ENCODE results near the gene OR10K1.
A peak's percentile ranks its signal among the peaks of the same experiment; 100 is the strongest.

Gene OR10K1

DNA sequence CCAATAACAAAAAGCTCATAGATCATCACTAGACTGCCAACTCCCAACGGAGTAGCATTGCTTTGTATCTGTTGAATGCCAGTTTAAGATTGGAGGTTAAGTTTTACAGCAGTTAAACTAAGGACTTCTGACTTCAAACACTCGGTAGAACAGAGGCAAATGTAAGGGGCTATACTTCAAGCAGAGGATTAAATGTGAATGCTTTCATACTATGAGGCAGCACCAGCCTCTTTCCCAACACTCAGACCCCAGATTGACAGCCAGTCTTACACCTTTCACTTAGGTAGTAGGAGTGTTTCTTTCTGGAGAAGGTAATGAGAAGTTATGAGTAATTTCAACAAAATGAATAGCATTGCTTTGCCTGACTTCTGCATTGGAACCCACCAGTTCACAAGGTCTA is 33.2 kb downstream of the OR10K1 start:
- no peak overlapping the region for H2AFZ ChIP-seq (ENCODE audit: low read depth, low read length, severe bottlenecking)
- H3K9ac ChIP-seq (ENCODE audit: low read length) = no peak overlapping the region
- H3K9me3 ChIP-seq (ENCODE audit: insufficient read depth, low read length) = no peaks in the 10 kb centered on the region
- no peak for TF ChIP-seq EZH2phosphoT487 (conservative IDR thresholded peaks at IDR 0.05; ENCODE audit: low read length)
- TF ChIP-seq CTCF (IDR thresholded peaks at IDR 0.05; ENCODE audit: insufficient read depth, low read length, poor library complexity, severe bottlenecking) = no peak
- H3K27ac ChIP-seq (ENCODE audit: low read depth, low read length) = no peak overlapping the region
- H3K4me3 ChIP-seq (ENCODE audit: insufficient read depth, low read length, poor library complexity, severe bottlenecking) = no peak overlapping the region
- no peaks in the 10 kb centered on the region; the same call in 1 of the 2 replicates for H3K27me3 ChIP-seq (ENCODE audit: low read length)
- no peaks in the 10 kb centered on the region for H3K9me2 ChIP-seq (replicated peaks; ENCODE audit: insufficient read depth, low read length)
- H4K20me1 ChIP-seq (ENCODE audit: low read depth, low read length) = no peaks in the 10 kb centered on the region
- no peak overlapping the region for H3K4me2 ChIP-seq (ENCODE audit: low read depth, low read length, poor library complexity, severe bottlenecking)
- H3K79me2 ChIP-seq (ENCODE audit: insufficient read depth, low read length) = no peaks in the 10 kb centered on the region
- no peaks in the 10 kb centered on the region for H3F3A ChIP-seq (ENCODE audit: insufficient read depth)
- H3K36me3 ChIP-seq (ENCODE audit: low read length) = no peaks in the 10 kb centered on the region

DNA sequence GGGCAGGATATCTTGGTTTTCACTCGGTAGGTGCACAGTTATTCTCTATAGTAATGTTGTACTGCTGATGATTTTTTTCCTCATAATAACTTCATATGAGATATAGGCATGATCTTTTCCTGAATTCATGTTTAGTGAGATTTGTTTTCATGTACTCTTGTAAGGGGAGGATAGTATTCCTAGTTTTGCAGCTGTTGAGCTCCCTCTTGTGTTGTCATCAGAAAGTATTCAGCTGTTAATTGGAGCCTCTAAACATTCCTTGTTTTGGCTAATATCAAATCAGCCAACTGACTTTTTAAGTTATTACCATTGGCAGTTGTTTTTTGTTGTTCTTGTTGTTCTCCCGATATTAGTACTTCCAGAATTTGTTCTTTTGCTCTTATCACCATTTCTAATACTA is 34.7 kb downstream of the OR10K1 start:
- TF ChIP-seq EZH2phosphoT487 (conservative IDR thresholded peaks at IDR 0.05; ENCODE audit: low read length) = no peak
- no peak for TF ChIP-seq CTCF (IDR thresholded peaks at IDR 0.05; ENCODE audit: insufficient read depth, low read length, poor library complexity, severe bottlenecking)
- H3K27me3 ChIP-seq (ENCODE audit: low read length) = no peaks in the 10 kb centered on the region; the same call in 1 of the 2 replicates
- no peak overlapping the region for H2AFZ ChIP-seq (ENCODE audit: low read depth, low read length, severe bottlenecking)
- H3K27ac ChIP-seq (ENCODE audit: low read depth, low read length) = no peak overlapping the region
- H3K9ac ChIP-seq (ENCODE audit: low read length) = no peak overlapping the region
- no peak overlapping the region for H3K4me3 ChIP-seq (ENCODE audit: insufficient read depth, low read length, poor library complexity, severe bottlenecking)
- H3K9me3 ChIP-seq (ENCODE audit: insufficient read depth, low read length) = no peaks in the 10 kb centered on the region
- H3K4me2 ChIP-seq (ENCODE audit: low read depth, low read length, poor library complexity, severe bottlenecking) = no peak overlapping the region
- no peaks in the 10 kb centered on the region for H3K79me2 ChIP-seq (ENCODE audit: insufficient read depth, low read length)
- H4K20me1 ChIP-seq (ENCODE audit: low read depth, low read length) = no peaks in the 10 kb centered on the region
- H3K36me3 ChIP-seq (ENCODE audit: low read length) = no peaks in the 10 kb centered on the region
- no peaks in the 10 kb centered on the region for H3F3A ChIP-seq (ENCODE audit: insufficient read depth)
- no peaks in the 10 kb centered on the region for H3K9me2 ChIP-seq (replicated peaks; ENCODE audit: insufficient read depth, low read length)

DNA sequence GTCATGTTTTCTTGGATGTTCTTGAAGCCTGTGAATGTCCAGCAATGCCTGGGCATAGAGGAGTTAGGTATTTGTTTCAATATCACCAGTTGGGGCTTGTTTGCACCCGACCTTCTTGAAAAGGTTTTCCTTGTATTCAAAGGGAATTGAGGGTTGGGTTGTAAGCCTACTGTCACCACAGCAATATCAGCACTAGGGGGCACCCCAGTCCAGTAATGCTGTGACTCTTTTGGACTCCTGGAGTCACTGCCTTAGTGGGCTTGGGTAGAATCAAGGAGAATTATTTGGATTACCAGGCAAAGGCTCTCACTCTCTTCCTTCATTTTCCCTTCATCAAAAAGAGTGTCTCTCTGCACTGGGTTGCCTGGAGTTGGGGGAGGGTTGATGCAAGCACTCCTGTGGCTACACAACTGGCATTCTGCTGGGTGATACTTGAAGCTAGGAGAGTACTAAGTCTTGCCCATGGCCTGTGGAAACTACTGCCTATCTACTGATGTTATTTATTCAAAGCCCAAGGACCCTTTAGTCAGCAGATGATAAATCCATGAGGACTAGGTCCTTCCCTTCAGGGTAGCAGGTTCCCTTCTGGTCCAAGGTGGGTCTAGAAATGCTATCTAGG is 44.8 kb downstream of the OR10K1 start:
- Histone ChIP-seq H3K79me2 (ENCODE audit: insufficient read depth, low read length) (no peaks in the 10 kb centered on the region), H3K9me3 (ENCODE audit: insufficient read depth, low read length) (no peaks in the 10 kb centered on the region), H3K9me2 (replicated peaks; ENCODE audit: insufficient read depth, low read length) (no peaks in the 10 kb centered on the region), H3K4me2 (ENCODE audit: low read depth, low read length, poor library complexity, severe bottlenecking) (no peak overlapping the region), H2AFZ (ENCODE audit: low read depth, low read length, severe bottlenecking) (no peak overlapping the region), H3K36me3 (ENCODE audit: low read length) (no peaks in the 10 kb centered on the region), H3K27ac (ENCODE audit: low read depth, low read length) (no peak overlapping the region), H3K9ac (ENCODE audit: low read length) (no peak overlapping the region), H3F3A (ENCODE audit: insufficient read depth) (no peaks in the 10 kb centered on the region), H3K27me3 (ENCODE audit: low read length) (no peaks in the 10 kb centered on the region), H4K20me1 (ENCODE audit: low read depth, low read length) (no peaks in the 10 kb centered on the region), H3K4me3 (ENCODE audit: insufficient read depth, low read length, poor library complexity, severe bottlenecking) (no peak overlapping the region)
- TF ChIP-seq EZH2phosphoT487 (conservative IDR thresholded peaks at IDR 0.05; ENCODE audit: low read length) = no peak
- peak; percentile 61 for TF ChIP-seq CTCF (IDR thresholded peaks at IDR 0.05; ENCODE audit: insufficient read depth, low read length, poor library complexity, severe bottlenecking)
